HG03196 (cell line): ENCODE results near the gene PDIA4.
"Not testable (repeated sequence)": the region's sequence is repeated elsewhere in the genome, so short reads cannot be mapped to it uniquely, and the experiment has no call there.

Experiments used
- ATAC-seq: cut with Tn5 transposase; IDR thresholded peaks from one replicate; pipeline ENCODE4 v1.9.1; 2021; ENCODE audit not compliant: unreplicated experiment

Gene PDIA4, protein sequence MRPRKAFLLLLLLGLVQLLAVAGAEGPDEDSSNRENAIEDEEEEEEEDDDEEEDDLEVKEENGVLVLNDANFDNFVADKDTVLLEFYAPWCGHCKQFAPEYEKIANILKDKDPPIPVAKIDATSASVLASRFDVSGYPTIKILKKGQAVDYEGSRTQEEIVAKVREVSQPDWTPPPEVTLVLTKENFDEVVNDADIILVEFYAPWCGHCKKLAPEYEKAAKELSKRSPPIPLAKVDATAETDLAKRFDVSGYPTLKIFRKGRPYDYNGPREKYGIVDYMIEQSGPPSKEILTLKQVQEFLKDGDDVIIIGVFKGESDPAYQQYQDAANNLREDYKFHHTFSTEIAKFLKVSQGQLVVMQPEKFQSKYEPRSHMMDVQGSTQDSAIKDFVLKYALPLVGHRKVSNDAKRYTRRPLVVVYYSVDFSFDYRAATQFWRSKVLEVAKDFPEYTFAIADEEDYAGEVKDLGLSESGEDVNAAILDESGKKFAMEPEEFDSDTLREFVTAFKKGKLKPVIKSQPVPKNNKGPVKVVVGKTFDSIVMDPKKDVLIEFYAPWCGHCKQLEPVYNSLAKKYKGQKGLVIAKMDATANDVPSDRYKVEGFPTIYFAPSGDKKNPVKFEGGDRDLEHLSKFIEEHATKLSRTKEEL

DNA sequence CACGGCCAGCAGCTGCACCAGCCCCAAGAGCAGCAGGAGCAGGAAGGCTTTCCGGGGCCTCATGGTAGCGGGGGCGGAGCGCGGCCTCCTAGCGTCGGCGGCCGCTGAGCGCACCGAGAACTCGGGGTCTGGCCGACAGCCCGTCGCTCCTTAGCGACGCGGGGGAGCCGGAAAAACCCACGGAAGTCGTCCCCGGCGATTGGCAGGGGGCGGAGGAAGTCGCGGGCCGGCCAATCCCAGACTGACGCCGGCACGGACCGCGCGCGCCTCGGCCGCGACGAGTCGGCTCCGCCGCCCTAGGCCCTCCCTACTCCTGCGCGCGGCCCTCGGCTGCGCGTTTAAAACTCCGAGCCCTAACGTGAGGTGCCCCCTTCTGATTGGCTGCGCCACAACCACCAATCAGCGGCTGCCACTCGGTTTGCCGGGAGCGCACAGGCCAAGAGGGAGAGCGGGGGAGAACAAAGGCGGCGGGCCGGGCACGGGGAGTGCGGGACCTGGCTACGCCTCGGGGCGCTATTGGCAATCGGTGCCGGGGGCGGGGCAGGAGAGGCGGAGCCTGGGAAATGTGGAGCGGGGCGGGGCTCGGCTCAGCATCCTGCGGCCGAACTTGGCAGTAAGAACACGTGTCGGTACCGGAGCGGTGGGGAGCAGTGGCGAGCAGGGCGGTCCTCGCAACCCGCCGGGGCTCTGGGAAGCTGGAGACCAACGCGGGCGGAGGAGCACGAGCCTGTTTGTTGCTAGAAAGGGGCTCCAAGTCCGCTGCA is at the start of gene PDIA4:
TSS of gene PDIA4 (minus strand) at position 160 of the 764 bp plus-strand sequence. CDS start at position 63, 97 bp downstream.
- peak; percentile 95 for ATAC-seq

DNA sequence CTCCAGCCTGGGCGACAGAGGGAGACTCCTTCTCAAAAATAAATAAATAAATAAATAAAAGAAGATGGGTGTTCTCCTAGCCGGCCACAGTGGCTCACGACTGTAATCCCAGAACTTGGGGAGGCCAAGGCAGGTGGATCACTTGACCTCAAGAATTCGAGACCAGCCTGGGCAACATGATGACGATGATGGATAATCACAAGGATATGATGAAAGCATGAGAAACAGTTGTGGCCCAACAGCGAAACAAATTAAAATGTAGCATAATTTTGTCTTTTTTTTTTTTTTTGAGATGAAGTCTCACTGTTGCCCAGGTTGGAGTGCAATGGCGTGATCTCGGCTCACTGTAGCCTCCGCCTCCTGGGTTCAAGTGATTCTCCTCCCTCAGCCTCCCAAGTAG is 49.3 kb upstream of the PDIA4 start:
- ATAC-seq, result no peak

DNA sequence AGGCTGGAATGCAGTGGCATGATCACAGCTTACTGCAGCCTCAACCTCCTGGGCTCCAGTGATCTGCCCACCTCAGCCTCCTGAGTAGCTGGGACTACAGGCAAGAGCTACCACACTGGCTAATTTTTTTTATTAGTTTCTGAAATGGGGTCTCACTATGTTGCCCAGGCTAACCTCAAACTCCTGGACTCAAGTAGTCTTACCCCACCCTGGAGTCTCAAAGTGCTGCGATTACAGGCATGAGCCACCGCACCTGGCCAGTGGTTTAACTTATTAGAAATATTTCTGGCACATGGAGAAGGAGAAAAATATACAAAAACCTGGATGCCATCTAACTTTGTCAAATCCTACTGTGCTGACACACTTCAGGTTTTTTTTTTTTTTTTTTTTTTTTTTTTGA is 47.0 kb upstream of the PDIA4 start:
- no peak for ATAC-seq

DNA sequence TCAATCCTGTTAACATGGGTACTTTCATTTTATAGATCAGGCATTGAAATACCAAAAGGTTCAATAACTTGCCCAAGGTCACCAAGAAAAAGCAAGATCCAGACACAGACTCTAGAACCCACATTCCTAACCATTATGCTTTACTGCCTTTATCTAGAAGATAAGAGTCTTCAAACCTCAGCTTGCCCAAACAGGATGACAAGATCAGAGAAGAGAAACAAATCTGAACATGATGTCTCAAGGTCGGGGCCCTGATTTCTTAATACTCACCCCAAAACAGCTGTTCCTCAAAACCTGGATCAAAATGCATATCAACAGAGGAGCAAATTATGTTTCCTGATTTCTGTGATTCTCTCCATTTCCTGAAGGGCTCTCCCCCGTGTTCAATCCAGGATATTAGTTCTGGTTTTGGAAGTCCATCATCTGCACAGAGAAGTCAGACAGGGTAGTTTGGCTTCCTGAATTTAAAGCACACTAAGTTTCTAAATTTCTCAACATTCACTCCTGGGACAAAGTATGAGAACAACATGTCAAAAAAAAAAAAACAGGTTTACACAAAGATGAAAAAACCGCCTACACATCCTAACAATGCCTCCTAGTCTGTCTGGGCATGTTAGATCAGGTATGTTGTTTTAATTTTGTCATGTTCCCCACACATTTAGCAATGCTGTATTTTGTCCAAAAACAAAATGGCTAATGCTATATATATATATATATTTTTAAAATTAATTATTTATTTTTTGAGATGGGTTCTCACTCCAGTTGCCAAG is 46.0 kb upstream of the PDIA4 start:
- ATAC-seq, result no peak

DNA sequence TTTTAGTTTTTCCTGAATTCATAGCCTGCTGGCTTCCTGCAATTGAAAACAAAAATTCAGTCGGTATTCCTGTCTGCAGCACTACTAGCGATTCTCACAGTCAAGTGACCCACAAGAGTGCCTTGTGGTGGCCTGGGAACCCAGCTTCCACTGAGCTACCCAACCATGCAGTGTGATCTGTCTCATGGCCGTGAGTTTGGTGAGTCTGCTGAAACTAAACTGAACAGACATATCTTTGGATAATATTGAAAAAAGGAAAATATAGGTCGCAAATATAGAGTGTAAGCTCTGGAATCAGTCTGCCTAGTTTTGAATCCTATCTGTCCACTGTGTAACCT is 44.1 kb upstream of the PDIA4 start:
- no peak for ATAC-seq

DNA sequence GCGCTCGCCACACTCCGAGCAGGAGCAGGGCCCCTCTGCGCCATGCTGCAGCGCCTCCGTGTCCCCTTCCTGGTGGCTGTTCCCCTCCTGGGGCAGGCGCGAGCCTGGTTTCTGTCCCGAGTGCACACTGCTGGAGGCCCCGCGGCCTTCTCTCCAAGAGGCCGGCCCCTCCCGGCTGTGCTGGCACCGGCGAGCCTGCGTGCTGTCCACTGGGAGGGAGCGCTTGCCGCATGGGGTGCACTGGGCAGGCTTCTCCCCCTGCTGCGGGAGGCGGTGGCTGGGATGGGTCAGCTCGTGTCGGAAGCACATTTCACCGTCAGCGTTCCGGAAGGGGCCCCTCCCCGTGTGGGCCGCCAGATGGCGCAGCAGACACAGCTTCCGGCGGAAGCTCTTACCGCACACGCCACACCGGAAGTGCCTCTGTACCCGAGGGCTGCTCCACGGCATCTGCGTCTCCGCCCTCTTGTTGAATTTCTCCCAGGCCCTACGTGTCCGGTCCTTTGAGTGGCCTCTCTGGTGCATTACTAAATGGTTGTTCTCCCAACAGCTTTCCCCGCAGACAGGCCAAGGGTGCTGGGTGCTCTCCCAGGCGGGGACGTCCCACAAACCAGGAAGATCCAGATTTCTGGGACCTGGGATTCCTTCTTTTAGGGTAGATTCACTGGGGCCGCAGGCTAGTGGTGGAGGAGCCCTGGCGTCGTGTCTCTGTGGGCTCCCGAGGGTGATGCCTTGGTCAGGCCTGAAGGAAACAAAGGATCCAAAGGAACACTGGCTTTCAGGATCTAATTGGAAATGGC is 43.5 kb upstream of the PDIA4 start:
- no peak for ATAC-seq

DNA sequence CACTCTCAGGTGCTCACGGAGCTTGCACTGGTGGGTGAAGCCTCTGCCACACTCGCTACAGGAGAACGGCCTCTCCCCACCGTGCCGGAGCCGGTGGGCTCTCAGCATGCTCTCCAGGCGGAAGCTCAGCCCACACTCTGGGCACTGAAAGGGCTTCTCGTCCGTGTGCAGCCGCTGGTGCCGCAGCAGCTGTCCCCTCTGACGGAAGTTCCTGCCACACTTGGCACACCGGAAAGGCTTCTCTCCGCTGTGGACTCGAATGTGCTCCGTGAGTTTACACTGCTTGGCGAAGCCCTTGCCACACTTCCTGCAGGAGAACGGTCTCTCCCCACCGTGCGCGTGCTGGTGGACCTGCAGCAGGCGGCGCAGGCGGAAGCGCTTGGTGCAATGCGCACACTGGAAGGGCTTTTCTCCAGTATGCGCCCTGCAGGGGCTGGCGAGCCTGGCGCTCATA is 42.9 kb upstream of the PDIA4 start:
- no peak for ATAC-seq

DNA sequence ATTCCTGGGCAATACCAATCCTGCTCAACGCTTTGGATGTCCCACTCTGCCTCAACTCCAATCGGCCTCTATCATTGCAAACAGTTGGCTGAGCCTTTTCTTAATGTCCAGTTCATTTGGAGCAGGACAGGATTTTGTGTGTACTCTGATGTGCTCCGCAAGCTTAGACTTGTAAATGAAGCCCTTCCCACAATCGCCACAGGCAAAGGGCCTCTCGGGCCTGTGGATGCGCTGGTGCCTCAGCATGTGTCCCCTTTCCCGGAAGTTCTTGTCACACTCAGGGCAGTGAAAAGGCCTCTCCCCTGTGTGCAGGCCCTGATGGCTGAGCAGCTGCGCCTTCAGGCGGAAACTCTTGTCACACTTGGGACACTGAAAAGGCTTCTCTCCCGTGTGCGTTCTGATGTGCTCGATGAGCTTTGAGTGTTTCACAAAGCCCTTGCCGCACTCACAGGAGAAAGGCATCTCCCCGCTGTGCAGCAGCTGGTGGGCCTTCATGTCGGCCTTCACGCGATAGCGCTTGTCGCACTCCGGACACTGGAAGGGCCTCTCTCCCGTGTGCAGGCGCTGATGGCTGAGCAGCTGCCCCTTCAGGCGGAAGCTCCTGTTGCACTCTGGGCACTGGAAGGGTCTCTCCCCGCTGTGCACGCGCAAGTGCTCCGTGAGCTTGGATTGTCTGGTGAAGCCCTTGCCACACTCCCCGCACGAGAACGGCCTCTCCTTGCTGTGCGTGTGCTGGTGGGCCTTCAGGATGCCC is 42.2 kb upstream of the PDIA4 start:
- no peak for ATAC-seq

DNA sequence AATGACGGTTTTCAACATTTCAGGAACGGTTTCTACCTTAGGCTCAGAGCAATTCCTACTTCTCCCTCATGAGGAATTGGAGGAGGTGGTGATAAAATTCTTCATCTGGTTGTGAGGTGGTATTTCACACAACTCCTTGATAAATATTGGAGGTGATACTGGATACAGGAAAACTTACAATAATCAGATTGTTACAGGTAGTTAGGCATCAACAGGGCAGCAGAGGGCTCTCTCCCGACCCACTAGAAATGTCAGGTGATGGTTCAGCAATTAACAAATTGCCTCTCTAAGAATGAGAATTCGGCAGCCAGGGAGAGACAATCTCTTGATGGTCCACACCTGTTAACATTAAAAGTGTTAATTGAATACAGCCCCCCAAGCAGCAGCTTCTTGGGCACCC is 39.6 kb upstream of the PDIA4 start:
- no peak for ATAC-seq

DNA sequence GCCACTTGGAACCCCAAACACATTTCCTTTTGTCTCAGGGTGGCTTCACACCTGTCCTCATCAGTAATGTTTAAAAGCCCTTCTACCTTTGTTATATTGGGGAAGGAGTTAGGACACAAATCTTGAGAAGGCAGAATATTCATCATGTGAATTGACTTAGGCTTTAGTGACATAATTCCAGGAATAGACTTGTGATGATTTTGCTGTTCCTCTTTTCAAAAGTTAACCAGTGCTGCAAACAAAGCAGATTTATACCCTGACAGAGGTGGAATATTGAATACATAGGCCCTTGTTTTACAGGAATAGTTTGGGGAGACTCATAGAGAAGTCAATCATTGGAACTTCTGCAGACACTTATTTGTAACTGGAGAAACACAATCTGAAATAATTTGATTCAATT is 35.2 kb upstream of the PDIA4 start:
- ATAC-seq, result no peak

DNA sequence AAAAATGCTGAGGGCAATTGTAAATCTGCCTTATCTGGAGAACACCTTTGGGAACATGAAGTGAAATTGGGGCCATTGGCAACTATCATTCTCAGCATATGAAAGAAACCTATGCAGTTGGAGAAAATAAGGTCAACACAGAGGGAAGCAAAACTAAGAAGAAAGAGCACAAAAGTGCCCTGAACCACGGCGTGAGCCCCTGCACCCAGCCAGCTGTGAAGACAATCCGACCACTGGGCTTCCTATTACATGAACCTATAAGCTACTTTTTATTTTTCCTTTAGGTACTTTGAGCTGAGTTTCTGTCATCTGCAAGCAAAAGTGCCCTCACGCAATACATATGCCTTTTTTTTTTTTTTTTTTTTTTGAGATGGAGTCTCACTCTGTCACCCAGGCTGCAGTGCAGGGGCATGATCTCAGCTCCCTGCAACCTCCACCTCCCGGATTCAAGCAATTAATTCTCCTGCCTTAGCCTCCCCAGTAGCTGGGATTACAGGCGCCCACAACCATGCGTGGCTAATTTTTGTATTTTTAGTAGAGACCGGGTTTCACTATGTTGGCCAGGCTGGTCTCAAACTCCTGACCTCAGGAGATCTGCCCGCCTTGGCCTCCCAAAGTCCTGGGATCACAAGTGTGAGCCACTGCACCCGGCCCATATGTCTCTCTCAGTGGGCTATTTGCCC is 34.1 kb upstream of the PDIA4 start:
- ATAC-seq, result not testable (repeated sequence)

DNA sequence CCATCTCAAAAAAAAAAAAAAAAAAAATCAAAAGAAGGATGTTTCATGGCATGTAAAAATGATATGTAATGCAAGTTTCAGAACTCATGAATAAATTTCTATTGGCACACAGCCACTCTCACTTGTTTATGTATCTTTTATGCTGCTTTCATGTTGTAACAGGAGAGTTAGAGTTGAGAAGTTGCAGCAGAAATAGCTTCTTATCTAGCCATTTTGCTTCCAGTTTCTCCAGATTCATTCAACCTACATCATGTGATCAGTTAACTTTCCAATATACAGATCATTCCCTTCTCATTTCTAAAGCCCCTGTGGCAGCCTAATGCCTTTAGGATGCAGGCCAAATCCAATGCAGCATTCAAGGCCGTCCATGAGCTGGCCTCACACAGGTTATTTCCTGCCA is 31.9 kb upstream of the PDIA4 start:
- ATAC-seq, result no peak

DNA sequence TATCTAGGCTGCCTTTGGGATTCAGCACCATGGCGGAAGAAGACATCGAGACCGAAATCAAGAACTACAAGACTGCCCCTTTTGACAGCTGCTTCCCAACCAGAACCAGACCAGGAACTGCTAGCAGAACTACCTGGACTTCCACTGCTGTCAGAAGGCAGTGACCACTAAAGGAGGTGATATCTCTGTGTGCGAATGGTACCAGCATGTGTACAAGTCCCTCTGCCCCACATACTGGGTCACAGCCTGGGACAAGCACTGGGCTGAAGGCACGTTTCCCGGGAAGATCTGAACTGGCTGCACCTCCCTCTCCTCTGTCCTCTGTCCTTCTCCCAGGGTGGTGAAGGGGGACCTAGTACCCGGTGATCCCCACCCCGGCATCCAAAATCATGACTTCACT is 25.6 kb upstream of the PDIA4 start:
- no peak for ATAC-seq

DNA sequence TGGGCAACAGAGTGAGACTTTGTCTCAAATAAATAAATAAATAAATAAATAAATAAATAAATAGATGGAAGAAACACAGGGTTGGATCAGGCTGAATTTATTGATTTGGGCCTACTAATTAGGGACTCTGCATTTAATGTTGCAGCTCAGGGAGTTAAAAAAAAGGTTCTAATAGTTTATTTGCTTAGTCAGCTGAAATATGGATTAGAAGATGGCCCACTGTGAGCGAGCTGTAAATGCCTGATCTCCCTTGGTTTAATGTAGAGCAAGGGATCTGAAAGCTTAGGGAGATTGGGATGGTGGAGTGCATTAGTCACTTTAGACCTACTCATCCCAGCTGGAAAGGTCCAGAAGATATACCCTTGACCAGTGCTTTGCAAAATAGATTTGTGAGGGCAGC is 25.1 kb upstream of the PDIA4 start:
- ATAC-seq, result no peak

DNA sequence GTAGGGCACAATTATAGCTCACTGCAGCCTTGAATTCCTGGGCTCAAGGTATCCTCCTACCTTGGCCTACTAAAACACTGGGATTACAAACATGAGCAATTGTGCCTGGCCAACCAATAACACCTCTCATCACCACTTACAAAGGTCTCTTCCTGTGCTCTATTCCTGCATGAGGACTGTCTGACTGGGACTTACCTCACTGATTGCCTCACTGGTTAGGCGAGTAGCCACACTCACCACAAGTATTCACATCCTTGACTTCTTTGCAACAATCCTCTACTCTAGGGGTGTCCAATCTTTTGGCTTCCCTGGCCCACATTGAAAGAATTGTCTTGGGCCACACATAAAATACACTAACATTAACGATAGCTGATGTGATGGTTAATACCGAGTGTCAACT is 22.6 kb upstream of the PDIA4 start:
- no peak for ATAC-seq

DNA sequence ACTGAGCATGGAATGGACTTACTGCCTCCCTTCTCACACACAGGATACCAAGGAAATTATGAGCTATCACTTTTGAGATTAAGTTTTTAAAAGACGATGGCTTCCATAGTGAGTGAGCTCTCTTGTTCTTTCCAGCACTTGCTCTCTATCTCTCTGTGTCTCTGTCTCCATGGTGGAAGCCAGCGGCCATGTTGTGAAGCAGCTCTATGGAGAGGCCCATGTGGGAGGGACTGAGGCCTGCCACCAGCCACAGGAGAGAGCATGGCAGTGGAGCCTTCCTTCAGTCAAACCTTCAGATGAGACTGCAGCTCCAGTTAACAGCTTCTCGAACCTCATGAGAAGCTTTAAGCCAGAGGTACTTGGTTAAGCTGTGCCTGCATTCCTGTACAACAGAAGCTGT is 20.5 kb upstream of the PDIA4 start:
- ATAC-seq, result no peak

DNA sequence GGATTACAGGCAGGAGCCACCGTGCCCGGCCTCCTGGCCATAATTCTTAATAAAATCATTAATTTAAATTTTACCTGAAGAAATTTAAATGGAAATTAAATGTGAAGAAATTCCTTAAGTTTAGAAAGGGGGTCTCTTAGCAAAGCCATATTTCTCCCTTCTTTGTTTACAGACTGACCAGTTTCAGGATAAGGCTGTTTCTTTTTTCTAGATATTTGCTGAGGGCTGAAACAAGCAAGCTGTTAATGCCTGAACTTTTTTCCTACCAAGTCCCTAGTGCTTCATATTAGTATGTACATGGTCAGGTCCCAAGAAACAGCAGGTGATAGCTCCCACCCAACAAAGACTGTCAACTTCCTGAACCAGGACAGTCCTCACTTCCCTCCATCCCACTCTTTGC is 18.1 kb upstream of the PDIA4 start:
- no peak for ATAC-seq

DNA sequence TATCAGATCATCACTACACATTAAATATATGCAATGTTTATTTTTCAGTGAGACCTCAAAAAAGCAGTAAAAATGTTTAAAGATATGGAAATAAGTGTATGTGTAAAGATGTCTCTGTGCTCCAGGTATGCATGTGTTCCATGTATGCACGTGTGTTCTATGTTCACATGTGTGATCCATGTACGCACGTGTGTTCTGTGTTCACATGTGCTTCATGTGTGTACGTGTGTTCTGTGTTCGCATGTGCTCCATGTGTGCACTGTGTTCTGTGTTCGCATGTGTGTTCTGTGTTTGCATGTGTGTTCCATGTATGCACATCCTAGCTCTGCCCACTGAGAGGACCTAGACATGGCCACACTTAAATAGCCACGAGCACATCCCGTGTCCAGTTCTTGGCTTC is 15.6 kb upstream of the PDIA4 start:
- ATAC-seq, result no peak

DNA sequence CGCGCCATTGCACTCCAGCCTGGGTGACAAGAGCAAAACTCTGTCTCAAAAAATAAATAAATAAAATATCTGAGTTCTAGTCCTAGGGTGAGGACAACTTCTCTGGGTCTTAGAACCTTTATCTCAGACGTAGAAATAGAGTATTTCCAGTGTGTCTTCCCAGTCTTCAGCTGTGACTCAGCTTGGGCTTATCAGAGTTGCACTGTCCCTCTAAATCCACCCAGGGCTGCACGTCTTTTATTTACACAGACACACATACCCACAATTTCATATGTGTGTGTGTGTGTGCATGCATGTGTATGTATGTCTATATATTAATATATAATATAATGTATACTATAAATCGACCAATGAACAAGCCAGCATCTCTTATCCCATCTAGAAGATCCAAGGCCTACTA is 13.0 kb upstream of the PDIA4 start:
- no peak for ATAC-seq
